HepG2 (cell line): ENCODE data around the gene CRIM1. TPM values are rescaled to one million over a fixed set of nuclear protein-coding genes. Genes with fewer than 3 reads are reported as not detected.
A peak's percentile ranks its signal among the peaks of the same experiment; 100 is the strongest.

Experiments used
- ATAC-seq: fragments of 200-7000 bp; cut with Tn5 transposase; 3 replicates; pipeline ENCODE4 v1.9.1; 2020; ENCODE audit warnings: mild to moderate bottlenecking, moderate library complexity
- BruUV-seq: library from RNA; stranded (reverse); fragments of 400-500 nt; replicated peaks from 2 replicates; lab custom pipeline; 2021; lab: Mats Ljungman, UMichigan
- CTCF ChIA-PET: fragments of 300-600 bp; formaldehyde crosslinking; extraction: SDS; loops from one replicate; lab custom pipeline; 2021; ENCODE audit warnings: low total read pairs, inconsistent platforms, low intra/inter-chr PET ratio; lab: Yijun Ruan, JAX
- POLR2A ChIA-PET: fragments of 350-600 bp; sonication (Branson Sonifier 250); formaldehyde crosslinking; loops from one replicate; lab custom pipeline; 2020; ENCODE audit warnings: antibody characterized with exemption, inconsistent platforms; lab: Yijun Ruan, JAX
- DNase-seq: peaks from one replicate; pipeline ENCODE4 v3.0.0-alpha.2; 2015; ENCODE audit warnings: low spot score
- FAIRE-seq: peaks from 3 replicates; lab custom pipeline; 2011; peaks lifted over from hg19 to GRCh38; lab: Jason Lieb, UNC
- H2AFZ ChIP-seq: one replicate; pipeline ENCODE4 v1.6.1; 2011; ENCODE audit warnings: low read length, inconsistent platforms
- H3K27ac ChIP-seq: fragments of 300-600 bp; 3 replicates; pipeline ENCODE4 v1.8.0; 2011; ENCODE audit warnings: mixed run types, mild to moderate bottlenecking, mixed read lengths, low read length, inconsistent platforms; ENCODE audit not compliant: insufficient read depth; ENCODE audit errors: extremely low read length
- H3K27me3 ChIP-seq, 2 experiments: fragments of 200-600 bp in 1 of 2; 2 replicates in 1 of 2; 3 replicates in 1 of 2; pipeline versions ENCODE4 v1.6.0 to v1.8.0; 2011; ENCODE audit warnings: low read length in 2 of 2, mild to moderate bottlenecking in 2 of 2, moderate library complexity in 2 of 2, inconsistent platforms in 1 of 2; ENCODE audit not compliant: insufficient read depth in 2 of 2, control insufficient read depth in 1 of 2
- H3K36me3 ChIP-seq, 2 experiments: fragments of 200-600 bp in 1 of 2; replicated peaks in 1 of 2; 2 replicates in 1 of 2; 3 replicates in 1 of 2; pipeline versions ENCODE4 v1.5.1 to v1.8.0; 2011; ENCODE audit warnings: low read length in 2 of 2, inconsistent platforms in 1 of 2; ENCODE audit not compliant: insufficient read depth in 2 of 2, control insufficient read depth in 1 of 2
- H3K4me1 ChIP-seq: 2 replicates; pipeline ENCODE4 v1.5.1; 2012; ENCODE audit warnings: low read length, inconsistent platforms; ENCODE audit not compliant: insufficient read depth
- H3K4me2 ChIP-seq: 2 replicates; pipeline ENCODE4 v1.6.0; 2011; ENCODE audit warnings: low read depth, low read length, inconsistent platforms
- H3K4me3 ChIP-seq, 3 experiments: fragments of 200-600 bp in 1 of 3; sonication (generic), shearing (Covaris generic) in 1 of 3; replicated peaks in 1 of 3; 2 replicates each; pipeline ENCODE4 v1.5.1; 2011 to 2016; ENCODE audit warnings: low read length in 3 of 3, inconsistent platforms in 2 of 3, low read depth in 2 of 3, mild to moderate bottlenecking in 2 of 3, control low read depth in 1 of 3, mixed read lengths in 1 of 3; ENCODE audit not compliant: insufficient read depth in 1 of 3
- H3K79me2 ChIP-seq: one replicate; pipeline ENCODE4 v1.6.1; 2011; ENCODE audit warnings: low read length, inconsistent platforms; ENCODE audit not compliant: insufficient read depth
- H3K9ac ChIP-seq: 2 replicates; pipeline ENCODE4 v1.6.0; 2011; ENCODE audit warnings: mild to moderate bottlenecking, low read depth, low read length, inconsistent platforms; ENCODE audit not compliant: insufficient read depth
- H3K9me3 ChIP-seq: 2 replicates; pipeline ENCODE4 v1.5.1; 2012; ENCODE audit warnings: mild to moderate bottlenecking, low read length
- H4K20me1 ChIP-seq: 2 replicates; pipeline ENCODE4 v1.6.0; 2011; ENCODE audit warnings: inconsistent platforms, mild to moderate bottlenecking, low read length, moderate library complexity; ENCODE audit not compliant: insufficient read depth
- ARID2 ChIP-seq: sonication (generic); formaldehyde crosslinking; IDR thresholded peaks from 2 replicates; pipeline ENCODE4 v1.8.1; 2022; ENCODE audit warnings: mild to moderate bottlenecking, missing genetic modification reagents, borderline replicate concordance
- ATF4 ChIP-seq, 2 experiments: fragments of 450-650 bp in 1 of 2; sonication (generic) in 1 of 2; formaldehyde crosslinking; IDR thresholded peaks; 2 replicates each; pipeline versions ENCODE4 v1.5.0 to v1.8.0; 2020 to 2022; ENCODE audit warnings: mild to moderate bottlenecking in 1 of 2, missing genetic modification reagents in 1 of 2
- FOSL2 ChIP-seq: sonication (generic); formaldehyde crosslinking; IDR thresholded peaks from 2 replicates; pipeline ENCODE4 v1.4.0; 2020; ENCODE audit warnings: missing genetic modification reagents
- HOXA7 ChIP-seq: sonication (generic); formaldehyde crosslinking; IDR thresholded peaks from 2 replicates; pipeline ENCODE4 v1.8.1; 2022; ENCODE audit warnings: mild to moderate bottlenecking, missing genetic modification reagents, moderate library complexity
- MAFK ChIP-seq, 2 experiments: IDR thresholded peaks in 1 of 2; conservative IDR thresholded peaks in 1 of 2; 2 replicates each; pipeline ENCODE4 v1.6.1; 2011; ENCODE audit warnings: improper control_type of control experiment in 2 of 2, low read length in 2 of 2
- NFYC ChIP-seq: IDR thresholded peaks from 2 replicates; pipeline ENCODE4 v1.6.1; 2016; ENCODE audit warnings: missing genetic modification reagents, missing compliant biosample characterization
- PITX1 ChIP-seq: sonication (generic); formaldehyde crosslinking; IDR thresholded peaks from 2 replicates; pipeline ENCODE4 v1.5.1; 2020; ENCODE audit warnings: mild to moderate bottlenecking, missing genetic modification reagents
- POLR2G ChIP-seq: fragments of 200-400 bp; formaldehyde crosslinking; IDR thresholded peaks from 2 replicates; pipeline ENCODE4 v1.6.1; 2018; ENCODE audit warnings: mild to moderate bottlenecking, low read depth, low read length, moderate library complexity
- SAP130 ChIP-seq: IDR thresholded peaks from 2 replicates; pipeline ENCODE4 v1.6.1; 2016; ENCODE audit warnings: low read depth
- SOX5 ChIP-seq: IDR thresholded peaks from 2 replicates; pipeline ENCODE4 v1.6.1; 2016; ENCODE audit warnings: borderline replicate concordance
- ZFP82 ChIP-seq: sonication (generic); formaldehyde crosslinking; IDR thresholded peaks from 2 replicates; pipeline ENCODE4 v1.5.1; 2020; ENCODE audit warnings: mild to moderate bottlenecking, missing genetic modification reagents, borderline replicate concordance
- ZNF12 ChIP-seq: sonication (generic); formaldehyde crosslinking; IDR thresholded peaks from 2 replicates; pipeline ENCODE4 v1.5.0; 2020; ENCODE audit warnings: missing genetic modification reagents
- ZNF207 ChIP-seq: fragments of 450-650 bp; IDR thresholded peaks from 2 replicates; pipeline ENCODE4 v1.6.1; 2016; ENCODE audit warnings: antibody characterized with exemption, borderline replicate concordance
- ZNF570 ChIP-seq: sonication (generic); formaldehyde crosslinking; IDR thresholded peaks from 2 replicates; pipeline ENCODE4 v1.4.0; 2020; ENCODE audit warnings: mild to moderate bottlenecking, missing genetic modification reagents, borderline replicate concordance
- ZNF572 ChIP-seq: sonication (generic); formaldehyde crosslinking; IDR thresholded peaks from 2 replicates; pipeline ENCODE4 v1.5.1; 2020; ENCODE audit warnings: mild to moderate bottlenecking, missing genetic modification reagents
- ZNF792 ChIP-seq: IDR thresholded peaks from 2 replicates; pipeline ENCODE4 v1.6.1; 2016
- WGBS: methylation state at CpG from one replicate; pipeline ENCODE4 v1.1.6; 2017; ENCODE audit warnings: low lambda C conversion rate; 5-methylcytosine and 5-hydroxymethylcytosine counted together
- in situ Hi-C: cut with HindIII; loops from 2 replicates; pipeline ENCODE4 v1.10.0; 2017; ENCODE audit warnings: low pct_unique_long_range_greater_than_20kb; ENCODE audit not compliant: extremely low pct_ligation_motif_present
- intact Hi-C: fragments of 100-400 bp; cut with micrococcal nuclease; formaldehyde crosslinking; loops from one replicate; pipeline ENCODE4 v1.10.0; 2022; ENCODE audit not compliant: unreplicated experiment
- polyA plus RNA-seq, 8 experiments: library from polyadenylated mRNA; depleted of rRNA in 3 of 8; stranded (reverse) in 7 of 8; unstranded in 1 of 8; fragments of >200 nt; fragmentation: Illumina TruSeq in 4 of 8; extraction: Trizol in 4 of 8; gene quantifications; 2 replicates each; pipeline versions ENCODE4 v1.2.1 to v1.2.3, GENCODE V29; 2011 to 2016; ENCODE audit warnings: low read depth in 4 of 8, missing spikeins in 1 of 8, mixed read lengths in 1 of 8; ENCODE audit not compliant: insufficient read depth in 1 of 8
- total RNA-seq, 5 experiments: library from RNA; depleted of rRNA; stranded (reverse); fragments of >200 nt; fragmentation: Illumina TruSeq; extraction: Trizol; gene quantifications; 2 replicates each; pipeline ENCODE4 v1.2.3, GENCODE V29; 2016; ENCODE audit warnings: low read depth in 1 of 5
- TF ChIP-seq, protein P1 (sequence below): sonication (generic); formaldehyde crosslinking; IDR thresholded peaks from 2 replicates; pipeline ENCODE4 v1.9.0; 2022; ENCODE audit warnings: low read depth, missing genetic modification reagents

CRIM1 gene
- total and polyA plus RNA-seq, 2 of the 13 experiments (the other 11 are each of a cell fraction or from before 2014, with no cell fraction given), result 39.1 to 69.9 TPM

DNA sequence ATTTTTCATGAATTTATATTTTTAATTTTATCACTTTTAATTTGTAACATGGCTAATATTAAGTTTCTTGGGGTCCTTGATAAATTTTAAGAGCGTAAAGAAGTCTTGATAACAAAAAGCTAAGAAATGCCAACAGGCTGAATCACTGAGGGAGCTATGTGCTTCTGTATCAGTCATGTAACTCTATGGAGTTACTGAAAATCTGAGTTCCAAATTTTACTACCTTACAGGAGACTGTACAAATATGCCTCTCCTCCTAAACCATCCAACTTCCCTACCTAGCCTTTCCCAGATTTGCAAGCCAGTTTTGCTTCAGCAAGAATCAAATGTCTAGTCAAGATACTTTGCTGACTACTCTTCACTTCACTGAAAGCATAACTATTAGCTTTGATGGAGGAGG lies 206.7 kb downstream of the CRIM1 start:
- 96% methylated on average over 1 of the region's 1 CpG for WGBS
- Histone ChIP-seq H3K27ac (no peak overlapping the region), H3K79me2 (no peaks in the 10 kb centered on the region), H3K27me3 (no peaks in the 10 kb centered on the region), H4K20me1 (no peaks in the 10 kb centered on the region), H3K9ac (no peak overlapping the region), H3K4me3 (no peak overlapping the region), H3K4me2 (no peak overlapping the region), H3K9me3 (no peaks in the 10 kb centered on the region), H3K36me3 (peaks cover 2 to 40% of the 10 kb centered on the region in 2 experiments; a peak in 3 of 5 replicates), H2AFZ (no peak overlapping the region), H3K4me1 (peaks cover 23% of the 10 kb centered on the region)
- no TSS peak for BruUV-seq
- in situ Hi-C loops, result no loop called here
- TF ChIP-seq ZNF572 (no peak), ZNF570 (CRISPR knock-in tag) (no peak), PITX1 (no peak), SOX5 (no peak), POLR2G (no peak), ZNF792 (CRISPR knock-in tag) (no peak), ZFP82 (no peak), NFYC (no peak)
- DNase-seq, result no peak
- ChIA-PET CTCF (no interaction called here), POLR2A (interaction anchor here (1.2 kb wide), 1 partner anchor 209 kb away, joined by 4 read pairs; no protein-coding TSS in a partner anchor)
- no peak for FAIRE-seq
- ATAC-seq, result no peak
- intact Hi-C loops, result no loop called here

DNA sequence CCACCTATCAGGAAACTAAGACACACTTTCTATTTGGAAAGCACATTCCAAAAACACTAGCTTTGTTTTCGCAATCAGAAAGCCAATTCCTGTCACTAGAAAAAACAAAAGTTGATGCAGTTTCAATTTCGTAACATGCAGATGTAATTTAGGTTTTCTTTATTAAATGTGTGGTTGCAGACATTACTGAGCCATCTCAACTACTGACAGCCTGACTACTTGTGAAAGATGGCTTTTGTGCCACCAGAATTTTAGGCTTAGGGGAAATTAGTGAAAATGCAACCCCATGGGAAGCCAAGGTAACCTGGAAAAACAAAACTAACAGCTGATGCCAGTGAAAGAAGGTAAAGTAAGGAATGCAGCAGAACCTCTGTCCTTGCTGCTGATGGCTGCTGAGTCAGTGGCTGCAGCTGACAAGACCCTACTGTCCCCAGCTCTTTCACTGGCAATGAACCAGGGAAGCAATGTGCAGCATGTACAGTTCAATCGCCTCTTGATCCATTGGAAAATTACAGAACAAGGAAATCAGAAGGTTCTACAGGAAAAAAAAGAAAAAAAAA lies 207.5 kb downstream of the CRIM1 start:
- POLR2A ChIA-PET, result interaction anchor here (1.2 kb wide), 1 partner anchor 210 kb away, joined by 4 read pairs; no protein-coding TSS in a partner anchor
- no TSS peak for BruUV-seq
- DNase-seq, result peak; percentile 56
- peak overlapping the region; percentile 31; the same call in 1 of the 2 replicates for H3K4me2 ChIP-seq
- no peaks in the 10 kb centered on the region for H4K20me1 ChIP-seq
- H3K79me2 ChIP-seq, result no peaks in the 10 kb centered on the region
- H2AFZ ChIP-seq, result no peak overlapping the region
- no peaks in the 10 kb centered on the region for H3K27me3 ChIP-seq
- in situ Hi-C loops (no loop called here), intact Hi-C loops (no loop called here)
- no peak overlapping the region for H3K4me3 ChIP-seq
- peaks cover 2 to 41% of the 10 kb centered on the region in 2 experiments; a peak in 3 of 5 replicates for H3K36me3 ChIP-seq
- CTCF ChIA-PET, result no interaction called here
- H3K9ac ChIP-seq, result no peak overlapping the region
- H3K9me3 ChIP-seq, result no peaks in the 10 kb centered on the region
- peak; percentile 80 for ATAC-seq
- WGBS, result 85% methylated on average over 3 of the region's 3 CpGs
- H3K4me1 ChIP-seq, result peaks cover 23% of the 10 kb centered on the region
- FAIRE-seq, result no peak
- peak overlapping the region; percentile 39 for H3K27ac ChIP-seq
- peak; percentile 57; the same call in 1 of the 2 replicates for TF ChIP-seq SOX5
- TF ChIP-seq, protein P1, sequence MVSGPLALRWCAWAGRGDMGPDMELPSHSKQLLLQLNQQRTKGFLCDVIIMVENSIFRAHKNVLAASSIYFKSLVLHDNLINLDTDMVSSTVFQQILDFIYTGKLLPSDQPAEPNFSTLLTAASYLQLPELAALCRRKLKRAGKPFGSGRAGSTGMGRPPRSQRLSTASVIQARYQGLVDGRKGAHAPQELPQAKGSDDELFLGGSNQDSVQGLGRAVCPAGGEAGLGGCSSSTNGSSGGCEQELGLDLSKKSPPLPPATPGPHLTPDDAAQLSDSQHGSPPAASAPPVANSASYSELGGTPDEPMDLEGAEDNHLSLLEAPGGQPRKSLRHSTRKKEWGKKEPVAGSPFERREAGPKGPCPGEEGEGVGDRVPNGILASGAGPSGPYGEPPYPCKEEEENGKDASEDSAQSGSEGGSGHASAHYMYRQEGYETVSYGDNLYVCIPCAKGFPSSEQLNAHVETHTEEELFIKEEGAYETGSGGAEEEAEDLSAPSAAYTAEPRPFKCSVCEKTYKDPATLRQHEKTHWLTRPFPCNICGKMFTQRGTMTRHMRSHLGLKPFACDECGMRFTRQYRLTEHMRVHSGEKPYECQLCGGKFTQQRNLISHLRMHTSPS (CRISPR knock-in tag), result no peak
- 0 out of 4 replicates have a peak, but pooled peaks of 1 of the 2 experiments have one; percentile 26 for TF ChIP-seq MAFK (conservative IDR thresholded peaks at IDR 0.05 in 1 of 2, IDR thresholded peaks at IDR 0.05 in 1 of 2; ENCODE audit: low read length in 2 of 2)
- peak; percentile 24; the same call in 1 of the 2 replicates for TF ChIP-seq SAP130 (CRISPR knock-in tag)
- no peak for TF ChIP-seq ARID2 (CRISPR knock-in tag)
- TF ChIP-seq HOXA7 (CRISPR knock-in tag), result no peak
- peak in 1 of 2 experiments; percentile 38; a peak in 1 of 4 replicates for TF ChIP-seq ATF4 (CRISPR knock-in tag; IDR thresholded peaks at IDR 0.05)
- TF ChIP-seq FOSL2 (CRISPR knock-in tag), result peak; percentile 57
- TF ChIP-seq ZNF207, result no peak
- TF ChIP-seq ZNF12 (CRISPR knock-in tag), result 0 out of 2 replicates have a peak, but pooled peaks have one; percentile 36
